ENCODE measurements around the gene FKBP11. TPM values are rescaled to one million over a fixed set of nuclear protein-coding genes. Genes with fewer than 3 reads are reported as not detected.
A peak's percentile ranks its signal among the peaks of the same experiment; 100 is the strongest.

FKBP11 gene
- total and polyA plus RNA-seq, 2 of the 8 experiments (the other 6 are each of a cell fraction or from before 2014, with no cell fraction given): 45.7 to 65.1 TPM

- POLR2A ChIA-PET (ENCODE audit: partially characterized antibody): interaction anchor here (0.6 to 6.9 kb wide), 16 partner anchors 9 to 162 kb away, joined by 3 to 65 read pairs (median 4); partner anchors contain the start of genes ARF3, CACNB3, DDN and FKBP11
- 4% methylated on average over 8 of the region's 8 CpGs; no CpG with 5 or more reads in 1 of the 2 experiments for WGBS, 2 experiments (ENCODE audit: extremely low coverage in 1 of 2, insufficient coverage in 1 of 2, insufficient read length in 1 of 2, insufficient replicate concordance in 2 of 2, low coverage in 1 of 2, low lambda C conversion rate in 2 of 2, missing lambda C conversion rate in 1 of 2)
- CTCF ChIA-PET (ENCODE audit: partially characterized antibody): interaction anchor here (1.0 to 40.8 kb wide), 12 partner anchors 9 to 155 kb away, joined by 3 to 1336 read pairs (median 4); partner anchors contain the start of genes ARF3, DDN and WNT1
- no peak for TF ChIP-seq POLR2A (IDR thresholded peaks at IDR 0.05; ENCODE audit: control extremely low read depth in 1 of 2, low read depth in 2 of 2, low read length in 2 of 2)
- no peak for TF ChIP-seq MAX (IDR thresholded peaks at IDR 0.05)
- no peak for TF ChIP-seq RNF2 (IDR thresholded peaks at IDR 0.05; ENCODE audit: borderline replicate concordance, low read depth, low read length, missing control alignments, poor library complexity, severe bottlenecking)
- no peak for TF ChIP-seq JUND (IDR thresholded peaks at IDR 0.05; ENCODE audit: low read length)
- peak; percentile 5 for TF ChIP-seq ASH2L (IDR thresholded peaks at IDR 0.05; ENCODE audit: low read length)
- no peak for TF ChIP-seq SIN3A (conservative IDR thresholded peaks at IDR 0.05 in 1 of 2, IDR thresholded peaks at IDR 0.05 in 1 of 2; ENCODE audit: low read depth in 1 of 2, low read length in 2 of 2)
- TF ChIP-seq TCF12 (IDR thresholded peaks at IDR 0.05; ENCODE audit: low read depth, low read length): peak; percentile 81
- no peak for TF ChIP-seq FOSL1 (IDR thresholded peaks at IDR 0.05; ENCODE audit: insufficient read depth, low read depth, low read length)
- TF ChIP-seq CTCF (IDR thresholded peaks at IDR 0.05; ENCODE audit: control extremely low read depth in 1 of 3, insufficient read depth in 1 of 3, low read depth in 1 of 3, low read length in 3 of 3): no peak
Observed at GRCh38 chr12:48969160-48969771, 44.0 kb upstream of the FKBP11 start.

More at GRCh38 chr12:48969160-48969771, 44.0 kb upstream of the FKBP11 start:
- FAIRE-seq: no peak
- Histone ChIP-seq H2BK12ac (ENCODE audit: low read depth, low read length) (peak overlapping the region; percentile 13; the same call in 1 of the 2 replicates), H3K9me3 (ENCODE audit: insufficient read depth in 2 of 2, low read depth in 1 of 2, low read length in 1 of 2) (no peaks in the 10 kb centered on the region), H4K8ac (ENCODE audit: extremely low read depth, insufficient read depth, low read length) (no peak overlapping the region), H2AK5ac (ENCODE audit: low read depth, low read length) (no peak overlapping the region), H4K5ac (ENCODE audit: insufficient read length, low read depth, low read length) (no peak overlapping the region), H3K4ac (replicated peaks; ENCODE audit: insufficient read length, low read depth, low read length) (no peak overlapping the region), H3K14ac (ENCODE audit: insufficient read length) (no peak overlapping the region), H3K4me1 (replicated peaks in 1 of 4; ENCODE audit: control insufficient read depth in 3 of 4, insufficient read depth in 4 of 4, low read length in 3 of 4) (peaks cover 35 to 54% (median 46%) of the 10 kb centered on the region in 4 experiments), H3K9ac (replicated peaks in 1 of 4; ENCODE audit: extremely low read depth in 1 of 4, low read depth in 3 of 4, low read length in 3 of 4) (no peak overlapping the region), H2BK20ac (ENCODE audit: low read length) (no peak overlapping the region), H2BK5ac (ENCODE audit: low read depth, low read length) (peak overlapping the region; percentile 12; the same call in 1 of the 2 replicates), H2AFZ (ENCODE audit: low read length) (no peak overlapping the region), H2BK120ac (replicated peaks; ENCODE audit: low read depth, low read length) (no peak overlapping the region), H4K91ac (replicated peaks; ENCODE audit: insufficient read length, low read length) (no peak overlapping the region), H3K23me2 (ENCODE audit: low read depth, low read length) (peaks cover 7% of the 10 kb centered on the region), H3K56ac (replicated peaks; ENCODE audit: insufficient read length, low read depth, low read length) (no peak overlapping the region), H3K79me2 (ENCODE audit: control insufficient read depth in 1 of 2, insufficient read depth in 2 of 2, low read length in 2 of 2) (no peaks in the 10 kb centered on the region), H3K27me3 (replicated peaks in 1 of 4; ENCODE audit: control insufficient read depth in 3 of 4, extremely low read depth in 1 of 4, insufficient read depth in 3 of 4, low read length in 3 of 4) (peaks cover 48 to 74% (median 73%) of the 10 kb centered on the region in 4 experiments), H3K23ac (ENCODE audit: insufficient read length) (no peak overlapping the region), H4K20me1 (replicated peaks in 1 of 2; ENCODE audit: control insufficient read depth in 1 of 2, insufficient read depth in 2 of 2, low read length in 2 of 2) (peaks cover 0 to 10% of the 10 kb centered on the region in 2 experiments), H3K4me2 (ENCODE audit: insufficient read depth in 1 of 2, low read depth in 2 of 2, low read length in 2 of 2) (peak overlapping the region; percentile 87 to 96), H3K36me3 (ENCODE audit: control insufficient read depth in 2 of 4, insufficient read depth in 4 of 4, low read length in 3 of 4) (no peaks in the 10 kb centered on the region; a peak in 1 of 8 replicates), H3K79me1 (ENCODE audit: low read depth, low read length) (no peaks in the 10 kb centered on the region), H3K4me3 (ENCODE audit: extremely low read depth in 1 of 4, insufficient read depth in 2 of 4, low read depth in 3 of 4, low read length in 4 of 4) (peak overlapping the region in 3 of 4 experiments; percentile 16 to 56 (median 26); a peak in 4 of 8 replicates), H3K18ac (ENCODE audit: extremely low read depth, low read length) (no peak overlapping the region), H3K27ac (ENCODE audit: low read depth, low read length) (no peak overlapping the region), H2BK15ac (ENCODE audit: low read length) (peak overlapping the region; percentile 72; the same call in 1 of the 2 replicates)
- DNase-seq (ENCODE audit: low read depth in 1 of 2, low spot score in 2 of 2): peak in 1 of 2 experiments; percentile 70

All from H1 (cell line).